Stimulated activated CD4-positive, alpha-beta T cell treated with anti-CD3 and anti-CD28 coated beads, Interleukin-12 subunit alpha, Interleukin-12 subunit beta, amount 100 ng/mL, for 4 hours (primary cell): ENCODE data around the gene CHORDC1.

Experiments
- DNase-seq: peaks from one replicate; pipeline ENCODE4 v3.0.0-alpha.2; 2020

The CHORDC1 gene

GRCh38 chr11:90222459-90223247 lies at the start of gene CHORDC1:
TSS of gene CHORDC1 (minus strand) at chr11:90223049. CDS start at chr11:90222954, 95 bp downstream.
- DNase-seq: peak; percentile 95

DNA sequence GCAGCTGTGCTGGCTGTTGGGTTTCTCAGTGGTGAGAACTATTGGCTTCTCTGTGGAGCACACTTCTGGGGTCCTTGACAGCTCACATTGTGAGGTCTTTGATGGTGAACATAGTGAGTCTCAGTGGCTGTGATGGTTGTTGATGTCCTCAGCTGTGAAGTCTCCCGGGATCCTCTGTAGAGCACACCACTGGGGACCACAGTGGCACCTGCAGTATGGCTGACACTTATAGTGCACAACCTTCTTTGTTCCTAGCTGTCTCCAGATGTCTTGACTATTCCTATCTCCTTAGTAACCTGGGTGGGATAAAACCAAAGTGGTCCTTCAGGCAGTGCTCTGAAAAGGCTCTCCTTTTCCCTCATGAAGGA lies 34.3 kb upstream of the CHORDC1 start:
- no peak for DNase-seq

- DNase-seq: no peak
Observed at GRCh38 chr11:90256404-90257157, 33.7 kb upstream of the CHORDC1 start.

DNA sequence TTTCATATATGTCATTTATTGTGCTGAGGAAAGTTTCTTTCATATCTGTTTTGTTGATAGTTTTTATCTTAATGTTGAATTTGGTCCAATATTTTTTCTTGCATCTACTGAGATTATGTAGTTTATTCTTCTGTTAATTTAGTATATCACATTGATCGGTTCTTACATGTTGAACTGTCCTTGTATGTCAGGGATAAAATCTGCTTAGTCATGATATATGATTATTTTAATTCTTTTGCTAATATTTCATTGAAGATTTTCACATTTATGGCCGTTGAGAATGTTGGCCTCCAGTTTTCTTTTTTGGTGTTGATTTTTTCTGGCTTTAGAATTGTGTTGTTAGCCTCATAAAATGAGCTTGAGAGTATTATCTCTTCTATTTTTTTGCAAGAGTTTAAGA lies 31.2 kb upstream of the CHORDC1 start:
- DNase-seq: no peak

DNA sequence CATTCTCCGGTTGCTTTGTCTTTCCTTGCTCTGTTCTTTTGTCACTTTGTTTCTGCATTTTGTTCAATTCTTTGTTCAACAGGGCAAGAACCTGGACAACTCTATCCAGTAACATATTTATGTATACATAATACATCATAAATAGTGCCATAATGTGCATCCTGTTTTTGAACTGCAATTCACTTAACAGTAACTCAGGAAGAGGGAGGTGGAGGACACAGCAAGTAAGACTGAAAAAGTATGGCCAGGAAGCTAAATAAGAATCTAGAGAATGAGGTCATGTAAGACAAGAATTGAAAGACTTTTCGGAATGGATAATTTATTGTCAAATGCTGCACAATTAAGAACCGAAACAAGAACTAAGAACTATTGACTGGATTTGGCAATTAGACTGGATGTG lies 29.2 kb upstream of the CHORDC1 start:
- no peak for DNase-seq

GRCh38 chr11:90251599-90251998 lies 28.8 kb upstream of the CHORDC1 start:
- no peak for DNase-seq

DNA sequence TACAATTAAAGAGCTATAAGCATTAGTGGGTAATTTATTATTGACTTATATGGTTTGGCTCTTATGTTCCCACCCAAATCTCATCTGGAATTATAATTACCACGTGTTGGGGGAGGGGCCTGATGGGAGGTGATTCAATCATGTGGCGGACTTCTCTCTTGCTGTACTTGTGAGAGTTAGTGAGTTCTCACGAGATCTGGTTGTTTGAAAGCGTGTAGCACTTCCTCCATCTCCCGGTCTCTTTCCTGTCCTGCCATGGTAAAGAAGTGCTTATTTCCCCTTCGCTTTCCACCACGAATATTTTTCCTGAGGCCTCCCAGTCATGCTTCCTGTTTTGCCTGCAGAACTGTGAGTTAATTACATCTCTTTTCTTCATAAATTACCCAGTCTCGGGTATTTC lies 28.1 kb upstream of the CHORDC1 start:
- no peak for DNase-seq

DNA sequence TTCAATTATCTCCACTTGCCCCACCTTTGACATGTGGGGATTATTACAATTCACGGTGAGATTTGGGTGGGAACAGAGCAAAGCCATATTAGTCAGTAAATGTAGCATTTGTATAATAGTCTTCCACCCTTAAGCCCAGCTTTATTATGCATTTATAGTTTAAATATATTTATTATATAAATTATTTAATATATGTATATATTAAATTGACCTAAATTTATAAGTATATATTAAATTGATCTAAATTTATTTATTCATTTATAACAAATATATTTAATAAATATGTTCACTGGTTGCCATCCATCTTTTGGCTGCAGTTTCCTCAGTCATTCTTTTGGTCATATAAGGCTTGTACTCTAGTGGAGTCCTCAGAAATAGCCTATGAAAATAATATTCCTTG lies 23.6 kb upstream of the CHORDC1 start:
- DNase-seq: no peak

DNA sequence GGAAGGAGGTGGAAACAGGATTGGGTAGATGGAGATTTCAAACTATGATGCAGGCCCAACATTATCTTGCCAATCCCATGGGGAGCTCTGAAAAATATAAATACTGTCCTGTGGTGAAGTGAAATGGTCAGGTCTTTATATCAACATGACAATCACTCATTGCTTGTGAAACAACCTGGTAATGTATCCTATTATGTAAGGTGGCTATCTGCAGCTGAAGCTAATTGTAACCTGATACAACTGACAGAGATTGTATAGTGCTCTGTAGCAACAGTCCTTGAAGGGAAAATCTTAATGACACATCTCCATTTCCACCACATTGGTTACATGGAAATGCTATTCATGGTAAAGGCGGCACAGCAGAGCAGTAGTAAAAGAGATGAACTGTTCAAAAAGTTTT lies 20.7 kb upstream of the CHORDC1 start:
- no peak for DNase-seq

- DNase-seq: no peak
Observed at GRCh38 chr11:90242894-90243416, 20.1 kb upstream of the CHORDC1 start.

DNA sequence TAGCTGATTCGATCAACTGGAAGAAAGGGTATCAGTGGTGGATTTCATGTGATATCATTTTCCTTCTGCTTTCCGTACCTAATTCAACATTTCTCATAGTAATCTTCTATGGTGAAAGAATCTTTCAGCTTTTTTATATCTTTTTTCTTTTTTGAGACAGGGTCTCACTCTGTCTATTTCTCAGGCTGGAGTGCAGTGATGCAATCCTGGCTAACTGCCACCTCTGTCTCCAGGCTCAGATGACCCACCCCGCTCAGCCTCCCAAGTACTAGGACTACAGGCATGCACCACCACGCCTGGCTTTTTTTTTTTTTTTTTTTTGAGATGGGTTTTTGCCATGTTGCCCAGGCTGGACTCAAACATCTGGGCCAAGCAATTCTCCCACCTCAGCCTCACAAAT lies 18.6 kb upstream of the CHORDC1 start:
- DNase-seq: no peak

- peak; percentile 40 for DNase-seq
Observed at GRCh38 chr11:90239967-90240636, 17.3 kb upstream of the CHORDC1 start.

- DNase-seq: no peak
Observed at GRCh38 chr11:90237004-90237403, 14.2 kb upstream of the CHORDC1 start.

DNA sequence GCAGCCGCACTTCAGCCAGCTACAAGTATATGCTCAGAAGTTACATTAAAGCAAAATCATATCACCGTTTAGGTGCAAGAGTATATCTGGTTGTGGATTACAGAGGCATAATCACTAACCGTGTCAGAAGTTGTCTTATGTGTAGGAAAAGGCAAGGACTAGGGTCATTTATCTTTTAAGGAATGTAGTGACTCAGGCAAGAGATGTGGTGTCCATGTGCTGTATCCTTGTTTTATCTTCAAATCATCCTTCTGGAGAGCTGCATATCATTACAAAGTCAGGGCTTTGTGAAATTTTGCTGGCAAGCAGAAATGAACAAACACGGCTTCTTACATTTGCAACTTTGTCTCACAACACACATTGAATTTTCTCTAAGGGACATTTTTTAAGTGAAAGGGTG lies 12.7 kb upstream of the CHORDC1 start:
- DNase-seq: no peak

- no peak for DNase-seq
Observed at GRCh38 chr11:90234977-90235376, 12.1 kb upstream of the CHORDC1 start.

DNA sequence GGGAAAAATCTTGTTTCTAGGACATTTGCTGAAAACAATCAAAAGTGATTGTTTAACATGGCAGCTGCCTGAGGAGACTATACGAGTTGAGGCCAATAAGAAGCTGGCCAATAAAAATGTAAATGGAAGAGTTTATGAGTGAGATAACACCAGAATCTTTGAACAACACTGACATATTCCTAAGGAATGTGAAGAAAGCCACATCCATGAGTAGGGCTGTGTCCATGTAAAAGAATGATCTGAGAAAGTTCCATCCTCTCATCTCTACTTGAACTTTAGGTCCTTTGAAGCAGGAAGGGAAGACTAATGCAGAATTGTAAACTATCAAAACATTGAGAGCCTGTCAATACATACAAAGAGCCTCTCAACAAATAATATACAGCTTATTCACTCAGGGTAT lies 6.9 kb upstream of the CHORDC1 start:
- no peak for DNase-seq

- DNase-seq: no peak
Observed at GRCh38 chr11:90228056-90228455, 5.2 kb upstream of the CHORDC1 start.

DNA sequence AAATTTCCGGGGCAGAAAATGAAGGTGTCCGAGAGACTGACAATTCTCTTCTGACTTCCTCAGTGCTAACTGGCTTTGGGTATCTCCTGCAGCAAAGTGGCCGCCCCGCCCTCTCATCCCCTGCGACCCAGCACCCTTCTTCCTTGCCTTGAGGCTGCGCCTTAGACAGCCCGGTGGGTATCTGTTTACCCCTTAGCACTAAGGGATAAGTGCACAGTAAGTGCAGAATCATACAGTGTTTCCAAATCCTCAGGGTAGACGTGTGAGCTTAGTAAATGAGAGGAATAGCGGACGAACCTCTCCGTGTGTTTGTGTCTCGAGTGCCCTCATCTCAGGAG lies 368 bp upstream of the CHORDC1 start:
- no peak for DNase-seq

DNA sequence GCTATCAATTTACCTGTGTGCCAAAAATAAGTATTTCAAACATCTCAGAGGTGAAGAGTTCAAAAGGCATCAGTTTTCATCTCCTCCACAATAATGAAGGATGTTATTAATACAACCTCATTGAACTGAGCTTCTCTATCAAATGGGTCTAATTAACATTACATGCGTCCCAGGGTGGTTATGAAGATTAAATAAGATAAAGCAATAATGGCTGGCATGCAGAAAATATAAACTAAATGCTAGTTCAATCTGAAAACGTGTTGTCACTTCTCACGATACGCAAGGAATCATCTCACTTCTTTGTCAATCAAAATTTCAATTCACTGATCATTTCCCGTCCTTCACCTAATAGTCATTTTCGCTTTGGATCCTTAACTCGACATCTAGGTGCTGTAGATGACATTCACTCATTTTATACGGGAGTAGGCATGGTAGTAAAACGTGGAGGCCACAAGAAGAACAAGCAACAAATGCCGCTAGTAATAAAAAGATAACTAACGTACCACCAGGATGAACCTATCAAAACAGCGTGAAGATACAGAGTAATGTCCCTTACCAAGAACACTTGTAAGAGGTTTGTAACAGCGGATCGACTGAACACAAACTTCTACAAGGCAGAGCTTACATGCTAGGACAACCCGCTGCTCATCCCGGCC lies 918 bp downstream of the CHORDC1 start:
- no peak for DNase-seq

GRCh38 chr11:90220391-90220790 lies 2.5 kb downstream of the CHORDC1 start:
- DNase-seq: no peak

- DNase-seq: no peak
Observed at GRCh38 chr11:90219438-90219837, 3.4 kb downstream of the CHORDC1 start.

DNA sequence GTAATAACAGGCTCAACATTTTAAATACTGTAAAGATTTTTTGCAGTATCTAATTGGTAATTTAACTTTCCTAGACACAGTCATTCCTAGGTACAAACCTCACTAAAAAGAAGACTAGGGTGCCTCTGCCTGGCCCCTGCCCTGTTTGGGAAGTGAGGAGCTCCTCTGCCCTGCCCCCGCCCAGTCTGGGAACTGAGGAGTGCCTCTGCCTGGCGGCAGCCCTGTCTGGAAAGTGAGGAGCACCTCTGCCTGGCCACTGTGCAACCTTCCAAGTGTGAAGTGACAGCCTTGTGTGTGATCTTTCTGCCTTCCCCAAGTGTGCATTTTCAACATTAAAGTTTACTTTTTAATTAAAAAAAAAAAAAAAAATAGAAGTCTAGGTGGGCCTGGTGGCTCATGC lies 4.2 kb downstream of the CHORDC1 start:
- no peak for DNase-seq

GRCh38 chr11:90216611-90217010 lies 6.2 kb downstream of the CHORDC1 start:
- no peak for DNase-seq
